Stomach (tissue), 4 donors: ENCODE results near the gene HTR6.

Source experiments
- CTCF ChIP-seq, 7 experiments: fragments of 450-650 bp in 4 of 7; fragments of 200-600 bp in 3 of 7; sonication (generic) in 3 of 7; IDR thresholded peaks; one replicate each; pipeline ENCODE4 v1.5.1; 2016 to 2019; ENCODE audit warnings: antibody characterized with exemption in 7 of 7, control low read depth in 2 of 7, mild to moderate bottlenecking in 1 of 7
- POLR2A ChIP-seq, 4 donors: fragments of 450-650 bp; IDR thresholded peaks; one replicate each; pipeline ENCODE4 v1.6.1; 2016; ENCODE audit warnings: antibody characterized with exemption in 4 of 4, control low read depth in 2 of 4, mild to moderate bottlenecking in 1 of 4, moderate library complexity in 1 of 4

- TF ChIP-seq CTCF (IDR thresholded peaks at IDR 0.05), result no peak
- no peak for TF ChIP-seq POLR2A (IDR thresholded peaks at IDR 0.05)
Observed at GRCh38 chr1:19633106-19633505, 31.6 kb upstream of the HTR6 start.
